Fibroblast of the aortic adventitia (primary cell): Measurements from ENCODE around the gene WDR48. TPM values are rescaled to one million over a fixed set of nuclear protein-coding genes. Genes with fewer than 3 reads are reported as not detected.

Experiments used
- DNase-seq: peaks from one replicate; pipeline ENCODE4 v3.0.0-alpha.2; 2010; ENCODE audit warnings: low read depth
- H3K4me3 ChIP-seq: 2 replicates; pipeline ENCODE4 v1.5.1; 2011; ENCODE audit warnings: low read depth, mild to moderate bottlenecking, control low read depth, low read length, moderate library complexity
- total RNA-seq: library from RNA; depleted of rRNA; stranded (reverse); fragments of >200 nt; gene quantifications from 2 replicates; pipeline ENCODE4 v1.2.3, GENCODE V29; 2012; ENCODE audit warnings: low replicate concordance
- TF ChIP-seq, protein P1 (sequence below): IDR thresholded peaks from 2 replicates; pipeline ENCODE4 v1.5.1; 2011; ENCODE audit warnings: mild to moderate bottlenecking, low read length, control low read depth, inconsistent platforms; ENCODE audit not compliant: insufficient read depth

WDR48 gene
- total RNA-seq, 1 donor: 41.3 TPM

DNA sequence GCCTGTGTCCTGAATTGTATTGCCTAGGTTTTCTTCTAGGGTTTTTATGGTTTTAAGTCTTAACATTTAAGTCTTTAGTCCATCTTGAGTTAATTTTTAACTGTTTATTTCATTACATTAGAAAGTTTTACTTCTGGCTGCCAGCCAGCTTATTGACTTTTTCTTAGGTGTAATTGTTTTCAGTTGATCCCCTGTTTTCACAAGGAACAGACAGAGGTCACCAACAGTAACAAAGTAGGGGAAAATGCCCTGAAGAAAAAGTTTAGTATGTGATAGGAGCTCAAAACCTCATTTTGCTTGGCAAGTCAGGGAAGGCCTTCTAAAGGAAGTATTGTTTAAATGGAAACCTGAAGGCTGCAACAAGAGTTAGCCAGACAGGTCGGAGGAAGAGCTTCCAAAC, 10.4 kb downstream of the WDR48 start:
- H3K4me3 ChIP-seq: no peak overlapping the region
- TF ChIP-seq, protein P1, sequence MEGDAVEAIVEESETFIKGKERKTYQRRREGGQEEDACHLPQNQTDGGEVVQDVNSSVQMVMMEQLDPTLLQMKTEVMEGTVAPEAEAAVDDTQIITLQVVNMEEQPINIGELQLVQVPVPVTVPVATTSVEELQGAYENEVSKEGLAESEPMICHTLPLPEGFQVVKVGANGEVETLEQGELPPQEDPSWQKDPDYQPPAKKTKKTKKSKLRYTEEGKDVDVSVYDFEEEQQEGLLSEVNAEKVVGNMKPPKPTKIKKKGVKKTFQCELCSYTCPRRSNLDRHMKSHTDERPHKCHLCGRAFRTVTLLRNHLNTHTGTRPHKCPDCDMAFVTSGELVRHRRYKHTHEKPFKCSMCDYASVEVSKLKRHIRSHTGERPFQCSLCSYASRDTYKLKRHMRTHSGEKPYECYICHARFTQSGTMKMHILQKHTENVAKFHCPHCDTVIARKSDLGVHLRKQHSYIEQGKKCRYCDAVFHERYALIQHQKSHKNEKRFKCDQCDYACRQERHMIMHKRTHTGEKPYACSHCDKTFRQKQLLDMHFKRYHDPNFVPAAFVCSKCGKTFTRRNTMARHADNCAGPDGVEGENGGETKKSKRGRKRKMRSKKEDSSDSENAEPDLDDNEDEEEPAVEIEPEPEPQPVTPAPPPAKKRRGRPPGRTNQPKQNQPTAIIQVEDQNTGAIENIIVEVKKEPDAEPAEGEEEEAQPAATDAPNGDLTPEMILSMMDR: no peak
- DNase-seq: no peak

DNA sequence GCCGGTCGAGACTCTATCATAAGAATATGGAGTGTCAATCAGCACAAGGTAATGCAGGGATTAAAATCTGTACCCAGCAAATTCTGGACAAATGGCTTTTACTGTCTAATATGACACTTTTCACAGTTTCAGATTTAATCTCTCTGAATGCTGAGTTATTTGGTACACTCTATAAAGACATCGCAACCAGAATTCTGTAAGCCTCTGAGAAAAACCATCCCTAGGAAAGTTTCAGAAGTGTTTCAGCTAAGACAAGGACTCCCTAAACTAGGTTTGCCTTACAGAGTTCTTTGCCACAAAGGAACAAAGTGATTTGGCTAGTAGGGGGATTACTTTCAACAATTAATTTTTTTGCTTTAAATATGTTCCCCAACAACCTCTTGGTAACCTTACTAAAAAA, 11.3 kb downstream of the WDR48 start:
- no peak overlapping the region for H3K4me3 ChIP-seq
- no peak for DNase-seq
- TF ChIP-seq, protein P1: no peak

DNA sequence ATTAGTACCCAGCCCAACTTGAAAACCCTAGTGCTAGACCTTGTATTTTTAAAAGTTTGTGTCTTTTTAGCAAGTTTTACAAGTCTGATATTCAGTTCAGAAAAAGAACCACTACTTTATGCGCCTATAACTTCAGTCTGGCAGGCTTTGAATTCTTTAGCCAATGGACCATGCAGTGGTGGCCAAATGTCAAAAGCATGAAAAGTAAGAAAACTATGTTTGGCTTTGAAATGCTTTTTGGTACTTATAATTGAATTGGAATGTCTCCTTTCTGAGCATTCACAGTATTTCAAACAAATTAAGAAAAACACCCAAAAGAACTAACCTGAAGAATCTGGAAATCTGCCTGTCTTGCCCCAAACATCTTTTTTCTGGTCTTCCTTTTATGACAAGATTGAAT, 12.8 kb downstream of the WDR48 start:
- TF ChIP-seq, protein P1: no peak
- H3K4me3 ChIP-seq: no peak overlapping the region
- DNase-seq: peak; percentile 64

DNA sequence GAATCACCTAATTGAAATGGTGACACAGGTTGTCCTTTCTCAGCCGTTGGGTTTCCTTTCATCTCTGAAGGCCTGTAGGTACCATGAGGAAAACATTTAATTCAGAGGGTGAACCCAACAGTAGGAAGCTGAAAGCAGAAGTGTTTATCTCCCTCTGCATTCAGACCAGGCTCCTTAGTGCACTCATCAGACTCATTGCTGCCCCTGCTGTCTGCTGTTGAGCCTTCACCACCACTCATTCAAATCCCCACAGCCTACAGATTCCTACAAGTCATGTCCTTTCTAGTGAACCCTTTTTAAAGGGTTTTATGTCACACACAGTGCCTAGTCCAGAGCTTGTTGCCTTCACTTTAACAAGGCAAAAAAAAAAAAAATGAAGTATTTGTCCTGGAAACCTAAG, 13.4 kb downstream of the WDR48 start:
- TF ChIP-seq, protein P1: peak; percentile 61
- peak; percentile 39 for DNase-seq
- no peak overlapping the region for H3K4me3 ChIP-seq

DNA sequence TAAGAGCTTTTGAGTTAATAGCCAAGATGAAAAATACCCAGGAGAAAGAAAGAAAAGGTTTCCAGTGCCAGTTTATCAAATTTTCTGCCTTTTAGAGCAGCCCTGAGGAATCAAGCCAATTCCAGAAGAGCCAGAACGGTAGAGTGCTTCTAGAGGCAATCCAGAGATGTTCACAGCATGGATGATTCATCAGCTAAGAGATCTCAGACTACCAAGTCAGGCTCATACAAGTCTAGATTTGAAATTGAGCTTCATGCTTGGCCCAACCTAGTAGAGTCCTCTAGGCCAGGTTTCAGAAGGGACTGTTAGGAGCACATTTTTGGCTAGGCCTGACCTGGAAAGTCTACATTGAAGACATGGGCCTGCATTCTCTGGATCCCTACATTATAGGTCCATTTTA, 15.5 kb downstream of the WDR48 start:
- DNase-seq: peak; percentile 10
- no peak overlapping the region for H3K4me3 ChIP-seq
- TF ChIP-seq, protein P1: no peak

DNA sequence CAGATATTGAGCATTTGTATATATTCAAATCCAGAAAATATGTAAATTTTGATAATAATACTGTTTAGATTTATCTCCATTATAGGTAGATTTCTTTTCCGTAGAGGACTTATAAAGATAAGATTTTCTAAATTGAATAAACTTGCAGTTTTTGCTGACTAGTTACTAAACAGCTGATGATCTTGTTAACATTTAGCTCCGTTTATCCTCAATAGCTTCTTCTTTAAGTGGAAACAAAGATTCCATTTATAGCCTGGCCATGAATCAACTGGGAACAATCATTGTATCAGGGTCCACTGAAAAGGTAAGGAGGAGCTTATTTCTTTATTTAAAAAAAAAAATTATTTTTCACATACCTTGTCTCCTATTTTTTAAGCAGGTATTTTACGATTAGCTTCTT, 16.7 kb downstream of the WDR48 start:
- DNase-seq: no peak
- TF ChIP-seq, protein P1: no peak
- no peak overlapping the region for H3K4me3 ChIP-seq

DNA sequence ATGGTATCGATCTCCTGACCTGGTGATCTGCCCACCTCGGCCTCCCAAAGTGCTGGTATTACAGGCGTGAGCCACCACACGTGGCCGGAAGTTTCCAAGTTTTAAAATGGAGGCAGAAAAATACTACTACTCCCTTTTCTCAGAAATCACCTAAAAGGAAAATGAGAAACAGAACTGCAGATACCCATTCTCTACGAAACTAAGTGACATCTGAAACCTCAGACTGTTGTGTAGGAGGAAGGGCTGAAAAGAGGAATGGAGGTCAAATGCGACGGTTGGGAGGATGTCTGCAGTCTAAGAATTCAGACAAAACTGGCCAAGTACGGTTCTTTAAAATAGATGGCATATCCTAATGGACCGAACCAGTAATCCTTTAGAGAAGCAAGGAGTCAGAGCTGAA, 24.1 kb downstream of the WDR48 start:
- TF ChIP-seq, protein P1: no peak
- no peak overlapping the region for H3K4me3 ChIP-seq
- DNase-seq: no peak
